Liver (tissue), 3 donors: Measurements from ENCODE around the gene STX2.

Source experiments
- GABPA ChIP-seq, 2 donors: IDR thresholded peaks in 1 of 2; conservative IDR thresholded peaks in 1 of 2; 2 replicates each; pipeline ENCODE4 v1.6.1; 2016; ENCODE audit warnings: antibody characterized with exemption in 2 of 2, mild to moderate bottlenecking in 1 of 2, moderate library complexity in 1 of 2
- SP1 ChIP-seq: IDR thresholded peaks from 2 replicates; pipeline ENCODE4 v1.6.1; 2018; ENCODE audit warnings: antibody characterized with exemption, mild to moderate bottlenecking
- YY1 ChIP-seq: IDR thresholded peaks from 2 replicates; pipeline ENCODE4 v1.6.1; 2016; ENCODE audit warnings: antibody characterized with exemption, mild to moderate bottlenecking
- TF ChIP-seq, protein P1 (sequence below): fragments of 150-350 bp; IDR thresholded peaks from 2 replicates; pipeline ENCODE4 v1.5.1; 2017; ENCODE audit warnings: improper control_type of control experiment, low read depth, low read length; ENCODE audit not compliant: missing input control
- donor health status: healthy.
- donor health status: healthy.

DNA sequence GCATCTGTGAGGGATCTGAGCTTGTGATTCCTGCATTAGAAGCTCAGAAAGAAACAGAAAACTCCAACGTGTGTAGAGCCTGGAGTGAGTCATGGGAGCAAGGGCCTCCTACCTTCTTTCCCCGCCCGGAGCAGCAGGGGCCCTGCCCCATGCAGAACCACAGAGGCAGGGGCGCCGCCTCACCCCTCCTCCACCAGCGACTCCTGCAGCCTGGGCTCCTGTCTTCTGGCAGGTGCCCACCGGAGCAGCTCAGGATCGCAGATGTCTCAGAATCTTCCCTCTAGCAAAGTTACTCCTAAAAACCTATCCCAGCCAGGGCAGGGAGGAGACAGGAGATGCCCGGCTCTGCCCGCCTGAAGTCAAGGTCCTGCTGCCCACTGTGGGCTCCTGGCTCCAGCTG lies 58.7 kb downstream of the STX2 start:
- TF ChIP-seq, protein P1, sequence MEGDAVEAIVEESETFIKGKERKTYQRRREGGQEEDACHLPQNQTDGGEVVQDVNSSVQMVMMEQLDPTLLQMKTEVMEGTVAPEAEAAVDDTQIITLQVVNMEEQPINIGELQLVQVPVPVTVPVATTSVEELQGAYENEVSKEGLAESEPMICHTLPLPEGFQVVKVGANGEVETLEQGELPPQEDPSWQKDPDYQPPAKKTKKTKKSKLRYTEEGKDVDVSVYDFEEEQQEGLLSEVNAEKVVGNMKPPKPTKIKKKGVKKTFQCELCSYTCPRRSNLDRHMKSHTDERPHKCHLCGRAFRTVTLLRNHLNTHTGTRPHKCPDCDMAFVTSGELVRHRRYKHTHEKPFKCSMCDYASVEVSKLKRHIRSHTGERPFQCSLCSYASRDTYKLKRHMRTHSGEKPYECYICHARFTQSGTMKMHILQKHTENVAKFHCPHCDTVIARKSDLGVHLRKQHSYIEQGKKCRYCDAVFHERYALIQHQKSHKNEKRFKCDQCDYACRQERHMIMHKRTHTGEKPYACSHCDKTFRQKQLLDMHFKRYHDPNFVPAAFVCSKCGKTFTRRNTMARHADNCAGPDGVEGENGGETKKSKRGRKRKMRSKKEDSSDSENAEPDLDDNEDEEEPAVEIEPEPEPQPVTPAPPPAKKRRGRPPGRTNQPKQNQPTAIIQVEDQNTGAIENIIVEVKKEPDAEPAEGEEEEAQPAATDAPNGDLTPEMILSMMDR = no peak
- TF ChIP-seq YY1 (no peak), SP1 (no peak), GABPA (IDR thresholded peaks at IDR 0.05 in 1 of 2, conservative IDR thresholded peaks at IDR 0.05 in 1 of 2) (no peak)
